ENCODE measurements around the gene FZD1.

Gene FZD1

DNA sequence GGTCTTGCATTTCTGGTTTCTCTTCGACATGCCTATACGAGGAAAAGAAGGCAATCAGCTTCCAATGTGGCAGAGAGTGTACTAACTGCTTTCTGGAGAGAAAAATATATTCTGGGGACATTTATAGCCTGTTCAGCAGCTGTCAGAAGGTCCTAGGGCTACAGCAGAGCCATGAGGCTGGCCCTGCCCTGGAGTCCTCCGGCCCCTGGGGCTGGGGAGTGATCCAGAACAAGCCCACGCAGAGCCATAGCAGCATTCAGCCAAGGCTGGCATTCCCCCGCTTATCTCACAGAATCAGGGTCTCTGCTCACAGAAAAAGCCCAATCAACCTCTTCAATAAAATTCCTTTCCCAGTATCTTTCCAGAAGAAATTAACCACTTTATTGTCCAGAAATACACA lies 48.9 kb downstream of the FZD1 start:
- Histone ChIP-seq H3K9ac (ENCODE audit: insufficient read length, low read depth) (no peak overlapping the region), H3K27me3 (ENCODE audit: insufficient read depth, insufficient read length) (no peaks in the 10 kb centered on the region), H3K4me1 (ENCODE audit: insufficient read depth, insufficient read length) (no peaks in the 10 kb centered on the region), H3K36me3 (ENCODE audit: insufficient read depth, insufficient read length, low read length) (no peaks in the 10 kb centered on the region), H3K9me3 (ENCODE audit: insufficient read depth, low read length) (no peaks in the 10 kb centered on the region), H3K4me3 (ENCODE audit: insufficient read length, low read depth) (no peak overlapping the region)
- DNase-seq (ENCODE audit: low read depth, low spot score): no peak
- TF ChIP-seq YY1 (IDR thresholded peaks at IDR 0.05; ENCODE audit: insufficient read depth, insufficient read length) (no peak), ZNF274 (IDR thresholded peaks at IDR 0.05; ENCODE audit: low read depth, low read length) (no peak), SUZ12 (IDR thresholded peaks at IDR 0.05; ENCODE audit: extremely low read depth, insufficient read depth, insufficient read length) (no peak)

DNA sequence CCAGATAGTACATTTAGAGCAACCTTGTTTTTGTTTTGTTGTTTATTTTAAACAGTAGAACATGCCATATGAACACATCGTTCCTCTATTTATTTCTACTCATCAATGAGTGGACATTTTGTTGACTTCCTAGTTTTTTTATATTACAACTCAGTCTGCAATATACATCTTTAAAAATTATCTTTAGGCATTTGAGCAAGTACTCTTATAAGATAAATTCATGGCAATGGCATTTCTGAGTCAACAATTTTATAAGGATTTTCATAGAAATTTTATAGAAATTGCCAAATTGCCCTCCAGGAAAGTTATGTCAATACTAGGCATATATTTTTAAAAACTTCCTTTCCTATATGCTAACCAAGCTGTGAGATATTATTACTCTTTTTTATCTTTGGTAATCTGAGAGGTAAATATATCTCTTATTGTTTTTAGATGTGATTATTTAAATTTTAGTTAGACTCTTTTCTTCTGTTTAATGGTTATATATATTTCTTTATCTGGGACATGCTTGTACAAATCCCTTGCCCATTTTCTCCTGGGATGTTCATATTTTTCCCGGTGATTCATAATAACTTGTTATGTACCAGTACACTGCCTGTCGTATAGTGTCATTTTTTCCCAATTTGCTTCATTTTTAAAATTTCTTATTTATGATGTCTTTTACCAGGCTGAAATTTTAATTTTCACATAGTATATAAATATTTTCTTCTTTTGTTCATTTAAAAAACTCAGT lies 50.5 kb downstream of the FZD1 start:
- Histone ChIP-seq H3K27me3 (ENCODE audit: insufficient read depth, insufficient read length) (no peaks in the 10 kb centered on the region), H3K4me1 (ENCODE audit: insufficient read depth, insufficient read length) (no peaks in the 10 kb centered on the region), H3K4me3 (ENCODE audit: insufficient read length, low read depth) (no peak overlapping the region), H3K36me3 (ENCODE audit: insufficient read depth, insufficient read length, low read length) (no peaks in the 10 kb centered on the region), H3K9ac (ENCODE audit: insufficient read length, low read depth) (no peak overlapping the region), H3K9me3 (ENCODE audit: insufficient read depth, low read length) (no peaks in the 10 kb centered on the region)
- DNase-seq (ENCODE audit: low read depth, low spot score): no peak
- TF ChIP-seq ZNF274 (IDR thresholded peaks at IDR 0.05; ENCODE audit: low read depth, low read length) (no peak), SUZ12 (IDR thresholded peaks at IDR 0.05; ENCODE audit: extremely low read depth, insufficient read depth, insufficient read length) (no peak), YY1 (IDR thresholded peaks at IDR 0.05; ENCODE audit: insufficient read depth, insufficient read length) (no peak)

DNA sequence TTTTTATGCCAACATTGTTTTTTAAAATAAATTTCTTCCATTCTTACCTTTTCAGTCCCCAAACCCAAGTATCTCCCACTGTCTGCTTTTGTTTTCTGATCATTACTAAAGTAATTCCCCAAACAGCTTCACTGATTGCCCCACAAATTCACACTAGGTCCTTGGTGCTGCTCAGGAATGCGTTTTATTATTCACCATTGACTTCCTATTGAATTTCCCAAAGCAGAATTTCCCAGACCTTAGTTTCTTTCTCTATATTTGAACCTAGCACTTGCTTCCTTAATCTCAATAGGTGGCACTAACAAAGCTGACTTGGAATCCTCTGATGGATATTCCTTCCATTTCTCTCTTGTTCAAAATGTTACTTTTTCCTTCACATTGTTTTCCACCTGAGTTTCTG lies 52.2 kb downstream of the FZD1 start:
- TF ChIP-seq YY1 (IDR thresholded peaks at IDR 0.05; ENCODE audit: insufficient read depth, insufficient read length) (no peak), ZNF274 (IDR thresholded peaks at IDR 0.05; ENCODE audit: low read depth, low read length) (no peak), SUZ12 (IDR thresholded peaks at IDR 0.05; ENCODE audit: extremely low read depth, insufficient read depth, insufficient read length) (no peak)
- Histone ChIP-seq H3K27me3 (ENCODE audit: insufficient read depth, insufficient read length) (no peaks in the 10 kb centered on the region), H3K9me3 (ENCODE audit: insufficient read depth, low read length) (no peaks in the 10 kb centered on the region), H3K4me1 (ENCODE audit: insufficient read depth, insufficient read length) (no peaks in the 10 kb centered on the region), H3K9ac (ENCODE audit: insufficient read length, low read depth) (no peak overlapping the region), H3K36me3 (ENCODE audit: insufficient read depth, insufficient read length, low read length) (no peaks in the 10 kb centered on the region), H3K4me3 (ENCODE audit: insufficient read length, low read depth) (no peak overlapping the region)
- DNase-seq (ENCODE audit: low read depth, low spot score): no peak

DNA sequence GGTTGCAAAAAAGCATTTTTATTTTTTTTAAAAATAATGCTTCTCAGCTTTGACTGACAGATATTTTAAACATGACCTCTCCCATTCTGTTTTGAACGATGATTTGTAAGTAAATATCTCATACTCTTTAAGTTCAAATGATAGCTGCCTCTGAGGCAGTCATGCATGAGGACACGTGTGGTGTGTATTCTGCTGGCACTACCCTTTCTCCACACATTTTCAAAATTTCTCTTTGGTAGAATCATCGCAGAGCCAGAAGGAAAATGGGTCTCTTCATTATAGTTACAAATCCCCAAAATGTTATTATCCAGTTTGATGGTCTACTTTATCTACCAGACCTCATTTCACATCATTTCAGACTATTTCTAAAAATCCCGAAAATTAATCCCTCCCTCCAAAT lies 55.1 kb downstream of the FZD1 start:
- Histone ChIP-seq H3K27me3 (ENCODE audit: insufficient read depth, insufficient read length) (no peaks in the 10 kb centered on the region), H3K4me1 (ENCODE audit: insufficient read depth, insufficient read length) (no peaks in the 10 kb centered on the region), H3K9ac (ENCODE audit: insufficient read length, low read depth) (no peak overlapping the region), H3K36me3 (ENCODE audit: insufficient read depth, insufficient read length, low read length) (no peaks in the 10 kb centered on the region), H3K4me3 (ENCODE audit: insufficient read length, low read depth) (no peak overlapping the region), H3K9me3 (ENCODE audit: insufficient read depth, low read length) (no peaks in the 10 kb centered on the region)
- no peak for DNase-seq (ENCODE audit: low read depth, low spot score)
- TF ChIP-seq ZNF274 (IDR thresholded peaks at IDR 0.05; ENCODE audit: low read depth, low read length) (no peak), SUZ12 (IDR thresholded peaks at IDR 0.05; ENCODE audit: extremely low read depth, insufficient read depth, insufficient read length) (no peak), YY1 (IDR thresholded peaks at IDR 0.05; ENCODE audit: insufficient read depth, insufficient read length) (no peak)

DNA sequence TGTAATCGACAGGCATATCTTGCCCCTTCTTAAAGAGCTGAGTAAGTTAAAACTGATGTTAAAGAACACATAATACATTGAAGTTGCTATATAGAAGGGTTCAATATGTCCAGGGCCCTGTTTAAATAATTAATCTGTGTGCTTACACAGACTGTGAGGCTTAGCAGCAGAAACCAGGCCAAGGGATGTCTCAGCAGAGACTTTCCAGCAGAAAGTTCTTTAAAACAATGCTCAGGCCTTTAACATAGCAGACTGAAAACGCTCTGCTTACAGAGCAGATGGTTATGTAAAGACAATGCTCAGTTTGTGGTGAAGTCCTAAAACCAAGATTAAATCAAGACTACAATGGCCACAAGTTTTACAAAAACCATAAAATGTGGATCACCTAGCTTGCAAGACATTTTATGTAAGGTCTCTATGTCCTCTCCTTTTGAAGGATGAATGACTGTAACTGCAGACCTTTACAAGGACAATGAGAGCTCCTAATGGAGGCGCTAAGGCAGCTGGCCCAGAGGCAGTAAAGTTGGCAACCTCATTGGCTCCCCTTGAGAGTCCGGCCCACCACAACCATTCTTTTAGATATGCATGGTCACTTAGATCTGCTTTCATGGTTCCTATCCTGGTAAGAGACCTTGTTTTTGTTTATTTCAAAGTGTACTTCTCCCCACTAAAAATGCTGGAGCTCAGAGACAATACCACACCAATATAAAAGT lies 56.3 kb downstream of the FZD1 start:
- no peak for DNase-seq (ENCODE audit: low read depth, low spot score)
- no peaks in the 10 kb centered on the region for H3K36me3 ChIP-seq (ENCODE audit: insufficient read depth, insufficient read length, low read length)
- H3K4me3 ChIP-seq (ENCODE audit: insufficient read length, low read depth): no peak overlapping the region
- no peaks in the 10 kb centered on the region for H3K27me3 ChIP-seq (ENCODE audit: insufficient read depth, insufficient read length)
- no peaks in the 10 kb centered on the region for H3K9me3 ChIP-seq (ENCODE audit: insufficient read depth, low read length)
- no peak overlapping the region for H3K9ac ChIP-seq (ENCODE audit: insufficient read length, low read depth)
- TF ChIP-seq ZNF274 (IDR thresholded peaks at IDR 0.05; ENCODE audit: low read depth, low read length) (no peak), SUZ12 (IDR thresholded peaks at IDR 0.05; ENCODE audit: extremely low read depth, insufficient read depth, insufficient read length) (no peak), YY1 (IDR thresholded peaks at IDR 0.05; ENCODE audit: insufficient read depth, insufficient read length) (no peak)
- H3K4me1 ChIP-seq (ENCODE audit: insufficient read depth, insufficient read length): no peaks in the 10 kb centered on the region
